Mononuclear cell (primary cell): ENCODE results near the gene GNG7. TPM values are rescaled to one million over a fixed set of nuclear protein-coding genes. Genes with fewer than 3 reads are reported as not detected.
A peak's percentile ranks its signal among the peaks of the same experiment; 100 is the strongest.

ENCODE experiments used
- H3K27me3 ChIP-seq: 2 replicates; pipeline ENCODE4 v1.6.0; 2011; ENCODE audit warnings: low read length, control low read depth; ENCODE audit not compliant: insufficient read depth
- H3K4me1 ChIP-seq: 2 replicates; pipeline ENCODE4 v1.5.1; 2011; ENCODE audit warnings: mild to moderate bottlenecking, low read length, control low read depth; ENCODE audit not compliant: insufficient read depth
- H3K4me3 ChIP-seq: 2 replicates; pipeline ENCODE4 v1.5.1; 2011; ENCODE audit warnings: mild to moderate bottlenecking, low read length, moderate library complexity
- H3K9me3 ChIP-seq: 2 replicates; pipeline ENCODE4 v1.5.1; 2011; ENCODE audit warnings: low read depth, mild to moderate bottlenecking, control low read depth, low read length
- total RNA-seq: library from RNA; depleted of rRNA; stranded (reverse); fragments of >200 nt; gene quantifications from one replicate; pipeline ENCODE4 v1.2.3, GENCODE V29; 2012

Gene GNG7
- total RNA-seq, 1 donor: 2.0 TPM

GRCh38 chr19:2706251-2706650, 3.8 kb upstream of the GNG7 start:
- Histone ChIP-seq H3K9me3 (no peaks in the 10 kb centered on the region), H3K4me1 (peaks cover 11% of the 10 kb centered on the region), H3K4me3 (no peak overlapping the region), H3K27me3 (no peaks in the 10 kb centered on the region)

- no peaks in the 10 kb centered on the region for H3K27me3 ChIP-seq
- H3K4me3 ChIP-seq: no peak overlapping the region
- H3K9me3 ChIP-seq: no peaks in the 10 kb centered on the region
- peaks cover 25% of the 10 kb centered on the region for H3K4me1 ChIP-seq
Measured at GRCh38 chr19:2703691-2704216, 1.3 kb upstream of the GNG7 start.

GRCh38 chr19:2703077-2703437, 563 bp upstream of the GNG7 start:
- H3K9me3 ChIP-seq: no peaks in the 10 kb centered on the region
- no peak overlapping the region for H3K4me3 ChIP-seq
- peaks cover 30% of the 10 kb centered on the region for H3K4me1 ChIP-seq
- H3K27me3 ChIP-seq: no peaks in the 10 kb centered on the region

GRCh38 chr19:2701361-2702169, 929 bp downstream of the GNG7 start:
- no peaks in the 10 kb centered on the region for H3K27me3 ChIP-seq
- H3K4me3 ChIP-seq: peak overlapping the region; percentile 46
- peaks cover 31% of the 10 kb centered on the region for H3K4me1 ChIP-seq
- H3K9me3 ChIP-seq: no peaks in the 10 kb centered on the region

- Histone ChIP-seq H3K27me3 (no peaks in the 10 kb centered on the region), H3K4me1 (peaks cover 35% of the 10 kb centered on the region), H3K4me3 (no peak overlapping the region), H3K9me3 (no peaks in the 10 kb centered on the region)
Measured at GRCh38 chr19:2700660-2701360, 1.7 kb downstream of the GNG7 start.

- H3K4me1 ChIP-seq: peaks cover 47% of the 10 kb centered on the region
- H3K4me3 ChIP-seq: no peak overlapping the region
- H3K27me3 ChIP-seq: no peaks in the 10 kb centered on the region
- no peaks in the 10 kb centered on the region for H3K9me3 ChIP-seq
Measured at GRCh38 chr19:2699413-2700140, 2.9 kb downstream of the GNG7 start.

GRCh38 chr19:2694196-2694595, 8.3 kb downstream of the GNG7 start:
- Histone ChIP-seq H3K4me1 (peaks cover 31% of the 10 kb centered on the region), H3K27me3 (no peaks in the 10 kb centered on the region), H3K4me3 (no peak overlapping the region), H3K9me3 (no peaks in the 10 kb centered on the region)

- Histone ChIP-seq H3K4me1 (peaks cover 26% of the 10 kb centered on the region), H3K4me3 (no peak overlapping the region), H3K9me3 (no peaks in the 10 kb centered on the region), H3K27me3 (no peaks in the 10 kb centered on the region)
Measured at GRCh38 chr19:2693492-2694160, 8.9 kb downstream of the GNG7 start.

- H3K4me1 ChIP-seq: peaks cover 21% of the 10 kb centered on the region
- no peak overlapping the region for H3K4me3 ChIP-seq
- H3K9me3 ChIP-seq: no peaks in the 10 kb centered on the region
- H3K27me3 ChIP-seq: no peaks in the 10 kb centered on the region
Measured at GRCh38 chr19:2691951-2692350, 10.5 kb downstream of the GNG7 start.

GRCh38 chr19:2690856-2691255, 11.6 kb downstream of the GNG7 start:
- no peak overlapping the region for H3K4me3 ChIP-seq
- H3K9me3 ChIP-seq: no peaks in the 10 kb centered on the region
- peaks cover 17% of the 10 kb centered on the region for H3K4me1 ChIP-seq
- no peaks in the 10 kb centered on the region for H3K27me3 ChIP-seq

GRCh38 chr19:2686360-2686759, 16.1 kb downstream of the GNG7 start:
- Histone ChIP-seq H3K27me3 (no peaks in the 10 kb centered on the region), H3K9me3 (no peaks in the 10 kb centered on the region), H3K4me3 (no peak overlapping the region), H3K4me1 (peaks cover 7% of the 10 kb centered on the region)

GRCh38 chr19:2685204-2685704, 17.2 kb downstream of the GNG7 start:
- no peaks in the 10 kb centered on the region for H3K27me3 ChIP-seq
- no peak overlapping the region for H3K4me3 ChIP-seq
- peaks cover 9% of the 10 kb centered on the region for H3K4me1 ChIP-seq
- no peaks in the 10 kb centered on the region for H3K9me3 ChIP-seq

GRCh38 chr19:2683430-2684003, 19.0 kb downstream of the GNG7 start:
- Histone ChIP-seq H3K9me3 (no peaks in the 10 kb centered on the region), H3K4me1 (peaks cover 19% of the 10 kb centered on the region), H3K27me3 (no peaks in the 10 kb centered on the region), H3K4me3 (no peak overlapping the region)

- Histone ChIP-seq H3K4me3 (no peak overlapping the region), H3K27me3 (no peaks in the 10 kb centered on the region), H3K4me1 (peaks cover 36% of the 10 kb centered on the region), H3K9me3 (no peaks in the 10 kb centered on the region)
Measured at GRCh38 chr19:2680808-2681207, 21.7 kb downstream of the GNG7 start.
